HG02870 (cell line): Measurements from ENCODE around the gene RPL11.
"Not testable (repeated sequence)": the region's sequence is repeated elsewhere in the genome, so short reads cannot be mapped to it uniquely, and the experiment has no call there.

ENCODE experiments used
- ATAC-seq: cut with Tn5 transposase; IDR thresholded peaks from one replicate; pipeline ENCODE4 v1.9.1; 2021; ENCODE audit warnings: mild to moderate bottlenecking, moderate library complexity; ENCODE audit not compliant: unreplicated experiment

The RPL11 gene

DNA sequence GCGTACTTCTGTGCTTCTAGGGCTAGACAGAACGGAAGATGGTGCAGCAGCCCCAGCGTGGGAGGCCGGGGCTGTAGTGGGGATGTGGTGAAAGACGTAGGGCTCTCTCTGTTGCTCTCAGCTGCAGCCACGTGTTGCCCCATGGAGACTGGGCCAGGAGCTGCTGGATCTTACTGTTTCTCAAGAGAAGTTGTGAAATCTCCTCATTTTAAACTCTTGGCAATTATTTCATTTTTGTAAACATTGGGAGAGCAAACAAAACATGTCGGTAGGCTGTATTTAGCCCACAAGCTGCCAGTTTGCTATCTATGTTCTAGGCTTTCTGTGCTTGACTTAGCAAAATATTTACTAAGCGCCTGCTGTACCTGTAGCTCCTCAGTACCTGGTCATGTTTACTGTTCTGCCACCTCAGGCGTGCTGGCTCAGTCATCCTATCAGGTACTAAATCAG is 35.8 kb downstream of the RPL11 start:
- ATAC-seq: no peak

DNA sequence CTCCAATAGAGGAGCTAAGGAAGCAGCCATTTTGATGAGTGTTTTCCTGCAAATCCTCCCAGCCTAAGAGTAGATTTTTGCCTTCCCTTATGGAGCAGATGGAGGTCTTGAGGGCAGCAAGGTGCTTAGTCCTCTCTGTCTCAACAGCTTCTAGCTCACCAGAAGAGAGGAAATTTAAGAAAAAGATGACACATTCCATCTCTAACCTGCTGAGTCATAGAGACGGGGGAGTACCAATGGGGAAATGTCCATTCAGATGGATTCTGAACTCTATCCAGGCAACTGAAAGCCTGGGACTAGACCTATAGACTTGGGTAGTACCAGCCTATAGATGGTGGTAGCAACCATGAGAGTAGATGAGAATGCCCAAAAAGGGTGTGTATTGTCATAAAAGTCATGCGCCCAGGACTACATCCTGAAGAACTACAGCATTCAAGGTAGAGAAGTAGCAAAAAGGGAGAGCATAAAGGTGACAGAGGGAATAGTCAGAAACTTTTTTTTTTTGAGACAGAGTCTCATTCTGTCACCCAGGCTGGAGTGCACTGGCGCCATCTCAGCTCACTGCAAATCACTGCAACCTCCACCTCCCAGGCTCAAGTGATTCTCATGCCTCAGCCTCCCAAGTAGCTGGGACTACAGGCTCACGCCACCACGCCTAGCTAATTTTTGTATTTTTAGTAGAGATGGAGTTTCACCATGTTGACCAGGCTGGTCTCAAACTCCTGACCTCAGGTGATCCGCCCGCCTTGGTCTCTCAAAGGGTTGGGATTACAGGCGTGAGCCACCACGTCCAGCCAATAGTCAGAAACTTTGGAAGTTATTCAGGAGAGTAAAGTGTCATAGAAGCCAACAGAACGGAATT is 41.0 kb downstream of the RPL11 start:
- no peak for ATAC-seq

DNA sequence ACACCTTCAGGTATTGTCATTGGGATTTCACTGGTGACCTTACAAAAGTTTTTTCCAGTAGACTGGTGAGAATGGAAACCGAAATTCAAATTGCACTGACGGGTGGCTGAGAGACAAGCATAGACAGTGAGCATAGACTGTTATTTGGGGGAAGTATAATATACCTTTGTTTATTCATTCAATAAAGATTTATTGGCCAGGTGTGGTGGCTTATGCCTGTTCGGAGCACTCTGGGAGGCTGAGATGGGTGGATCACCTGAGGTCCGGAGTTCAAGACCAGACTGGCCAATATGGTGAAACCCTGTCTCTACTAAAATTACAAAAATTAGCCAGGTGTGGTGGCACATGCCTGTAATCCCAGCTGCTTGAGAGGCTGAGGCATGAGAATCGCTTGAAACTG is 41.7 kb downstream of the RPL11 start:
- not testable (repeated sequence) for ATAC-seq

DNA sequence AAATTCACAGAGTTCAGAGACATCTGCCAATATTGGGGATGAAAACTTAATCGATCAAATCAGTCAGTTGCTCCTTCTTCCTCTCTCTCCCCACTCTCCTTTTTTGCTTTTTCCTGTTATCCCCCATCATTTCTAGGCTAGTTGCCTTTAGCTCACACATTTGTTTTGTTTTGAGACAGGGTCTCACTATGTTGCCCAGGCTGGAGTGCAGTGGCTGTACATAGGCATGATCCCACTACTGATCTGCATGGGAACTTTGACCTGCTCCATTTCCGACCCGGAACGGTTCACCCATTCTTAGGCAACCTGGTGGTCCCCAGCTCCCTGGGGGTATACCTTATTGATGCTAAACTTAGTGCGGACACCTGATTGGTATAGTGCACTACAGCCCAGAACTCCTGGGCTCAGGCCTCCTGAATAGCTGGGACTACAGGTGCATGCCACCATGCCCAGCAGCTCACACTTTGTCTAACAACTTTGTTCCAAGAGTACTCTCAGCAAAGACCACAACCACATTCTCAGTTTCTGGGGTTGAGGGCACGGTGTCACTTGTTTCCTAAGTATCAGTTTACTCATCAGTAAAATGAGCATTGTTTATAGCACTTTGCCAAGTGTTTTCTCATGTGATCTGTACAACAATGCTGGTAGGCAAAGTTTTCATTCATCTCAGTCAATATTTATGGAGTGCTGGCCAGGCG is 45.0 kb downstream of the RPL11 start:
- ATAC-seq: no peak

DNA sequence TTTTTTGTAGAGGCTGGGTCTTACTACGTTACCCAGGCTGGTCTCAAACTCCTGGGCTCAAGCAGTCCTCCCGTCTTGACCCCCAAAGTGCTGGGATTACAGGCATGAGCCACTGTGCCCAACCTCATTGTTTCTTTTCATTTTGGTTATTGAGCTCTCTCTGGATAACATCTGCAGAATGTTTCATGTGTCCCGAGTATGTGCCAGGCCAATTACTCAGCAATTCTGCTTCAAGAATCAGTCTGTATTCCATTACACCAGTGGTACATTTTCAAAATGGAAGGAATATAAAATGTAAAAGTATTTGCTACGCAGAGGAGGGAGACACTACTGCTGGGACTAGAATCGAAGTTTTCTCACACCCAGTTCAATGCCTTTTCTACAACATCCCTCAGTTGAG is 50.0 kb downstream of the RPL11 start:
- no peak for ATAC-seq

DNA sequence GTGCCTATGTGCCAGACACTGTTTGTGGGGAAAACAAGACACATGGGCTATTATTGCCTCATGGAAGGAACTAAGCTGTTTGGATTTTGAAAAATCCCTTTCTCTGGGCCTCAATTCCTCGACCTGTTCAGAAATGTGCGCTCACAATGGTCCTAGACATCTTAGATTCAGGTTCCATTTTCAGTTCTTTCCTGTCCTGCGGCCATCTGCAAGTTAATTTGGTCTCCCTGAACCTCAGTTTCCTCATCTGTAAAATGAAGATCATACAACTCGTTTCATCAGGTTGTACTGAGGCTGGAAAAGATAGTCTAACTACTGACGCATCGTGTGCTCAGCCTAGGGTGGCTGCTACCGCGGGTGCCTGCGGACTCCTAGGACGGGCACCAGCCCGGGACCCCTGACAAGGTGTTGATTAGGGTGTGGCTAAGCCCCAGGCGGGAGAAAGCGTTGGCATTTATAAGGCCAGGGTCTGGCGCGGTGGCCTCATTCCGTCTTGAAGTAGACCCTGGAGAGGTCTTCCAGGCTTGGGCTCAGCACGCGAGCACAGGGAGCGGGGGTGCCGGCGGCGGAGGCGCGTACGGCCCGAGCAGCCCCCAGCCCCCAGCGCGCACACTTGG is 51.2 kb downstream of the RPL11 start:
- ATAC-seq: peak; percentile 20

DNA sequence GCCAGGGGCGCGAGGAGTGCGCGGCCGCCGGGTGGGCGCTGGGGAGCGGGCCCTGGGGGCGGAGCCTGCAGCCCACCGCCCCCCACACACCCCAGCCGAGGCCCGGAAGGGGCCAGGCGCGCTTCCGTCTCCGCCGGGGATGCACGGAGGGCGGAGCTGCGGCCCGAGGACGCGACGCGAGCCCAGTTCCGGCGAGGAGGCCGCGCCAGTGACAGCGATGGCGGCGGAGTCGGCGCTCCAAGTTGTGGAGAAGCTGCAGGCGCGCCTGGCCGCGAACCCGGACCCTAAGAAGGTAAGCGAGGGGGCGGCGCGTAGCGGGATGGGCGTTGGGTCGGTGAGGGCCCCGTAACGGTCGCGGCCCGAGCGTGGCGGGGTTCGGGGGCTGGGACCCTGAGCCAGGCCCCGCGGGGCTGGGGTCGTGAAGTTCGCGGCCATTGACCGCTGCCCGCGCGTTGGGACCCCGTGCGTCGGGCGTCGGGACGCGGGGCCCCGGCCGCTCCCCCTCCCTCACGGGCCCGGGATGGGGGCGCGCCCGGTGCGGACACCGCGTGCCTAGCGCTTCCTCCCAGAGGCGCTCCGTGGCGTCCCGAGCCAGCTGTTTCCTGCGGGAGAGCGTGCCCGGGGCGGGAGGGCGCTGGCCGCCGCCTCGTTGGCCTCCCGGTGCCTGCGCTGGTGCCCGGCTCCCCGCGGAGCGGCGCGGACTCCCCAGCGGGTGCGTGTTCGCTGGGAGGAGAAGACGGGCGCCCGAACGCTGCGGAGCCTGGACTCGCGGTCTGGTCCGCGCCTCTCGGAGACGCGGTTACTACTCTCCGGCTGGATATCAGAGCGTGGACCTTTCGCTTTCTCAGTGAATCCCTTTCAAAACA is 51.9 kb downstream of the RPL11 start, which contains the start of gene ELOA:
ELOA (plus strand) TSS at position 185 of the 866 bp plus-strand sequence; CDS start at position 218, 33 bp downstream.
- ATAC-seq: peak; percentile 63

DNA sequence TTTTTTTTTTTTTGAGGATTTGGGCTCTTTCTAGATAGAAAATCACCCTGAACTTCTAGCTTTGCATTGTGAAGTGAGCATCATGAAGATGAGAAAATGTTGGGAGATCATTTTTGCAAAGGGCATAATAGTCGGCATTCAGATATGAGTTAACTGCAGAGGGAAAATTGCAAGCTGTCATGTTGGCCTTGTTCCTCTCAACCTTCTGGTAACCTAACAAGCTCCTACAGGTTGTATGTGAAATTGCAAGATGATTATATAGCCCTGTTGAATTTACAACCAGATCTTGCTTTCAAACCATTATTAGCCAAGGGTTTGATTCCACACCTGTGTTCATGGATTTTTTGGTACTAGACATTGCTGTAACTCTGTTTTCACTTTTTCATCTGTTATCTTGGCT is 53.9 kb downstream of the RPL11 start:
- no peak for ATAC-seq
